Measurements from ENCODE around the gene CTCFL.
"Not testable (repeated sequence)": the region's sequence is repeated elsewhere in the genome, so short reads cannot be mapped to it uniquely, and the experiment has no call there.

CTCFL gene

DNA sequence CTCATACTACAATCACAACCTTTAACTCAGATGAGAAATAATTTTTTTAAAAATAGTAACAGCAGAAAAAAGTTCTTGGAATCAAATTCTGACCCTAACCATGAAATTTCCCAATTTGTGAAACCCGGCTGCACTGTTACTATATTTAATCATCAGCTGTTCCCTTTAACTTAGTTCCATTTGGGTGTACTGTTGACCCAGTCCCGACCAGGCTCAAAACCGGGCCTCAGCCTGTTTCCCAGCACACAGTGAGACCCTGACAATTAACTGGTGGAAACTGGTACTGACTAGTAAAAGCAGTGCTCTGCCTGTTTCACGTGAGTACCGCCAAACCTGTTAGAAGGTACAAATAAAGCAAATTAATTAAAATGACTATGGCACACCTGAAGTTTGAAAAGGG lies 7.0 kb downstream of the CTCFL start:
- H3K4me3 ChIP-seq (ENCODE audit: low read length), result no peak overlapping the region
- no peak overlapping the region for H3K27ac ChIP-seq (ENCODE audit: low read depth, low read length)
- no peaks in the 10 kb centered on the region for H3K9me3 ChIP-seq (ENCODE audit: insufficient read depth, low read depth, low read length)
- H3K9ac ChIP-seq (ENCODE audit: low read depth, low read length), result no peak overlapping the region
- H3K27me3 ChIP-seq (ENCODE audit: insufficient read depth, low read length), result no peaks in the 10 kb centered on the region
- H3K4me1 ChIP-seq (ENCODE audit: insufficient read depth, low read length), result peaks cover 4% of the 10 kb centered on the region
- no peaks in the 10 kb centered on the region for H3K36me3 ChIP-seq (ENCODE audit: insufficient read depth, low read length)
- 87% methylated on average over 5 of the region's 5 CpGs for WGBS

DNA sequence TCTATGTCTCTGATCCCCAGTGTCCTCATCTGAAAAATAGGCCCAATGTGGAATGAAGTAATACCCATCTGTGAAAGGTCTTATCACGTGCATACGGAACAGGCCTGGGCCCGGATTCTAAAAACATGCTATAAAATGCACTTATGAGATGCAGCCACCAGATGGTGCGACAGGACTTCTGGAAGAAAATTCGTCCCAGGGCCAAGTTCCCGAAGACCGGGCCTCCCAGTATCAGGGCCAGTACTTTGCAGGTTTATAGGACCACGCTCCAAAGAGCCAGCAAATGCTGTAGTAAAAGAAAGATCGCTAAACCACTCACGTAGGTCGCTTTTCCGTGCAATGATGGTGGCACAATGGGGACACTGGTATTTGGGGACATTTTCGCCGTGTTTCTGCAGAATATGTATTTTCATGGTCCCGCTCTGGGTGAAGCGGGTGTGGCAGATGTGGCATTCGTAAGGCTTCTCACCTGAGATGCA lies 10.6 kb downstream of the CTCFL start:
- H3K4me1 ChIP-seq (ENCODE audit: insufficient read depth, low read length), result 0 out of 2 replicates have a peak, but pooled peaks cover 11% of the 10 kb centered on the region
- no peaks in the 10 kb centered on the region for H3K27me3 ChIP-seq (ENCODE audit: insufficient read depth, low read length)
- H3K27ac ChIP-seq (ENCODE audit: low read depth, low read length), result no peak overlapping the region
- H3K9me3 ChIP-seq (ENCODE audit: insufficient read depth, low read depth, low read length), result no peaks in the 10 kb centered on the region
- H3K9ac ChIP-seq (ENCODE audit: low read depth, low read length), result no peak overlapping the region
- no peaks in the 10 kb centered on the region for H3K36me3 ChIP-seq (ENCODE audit: insufficient read depth, low read length)
- no peak overlapping the region for H3K4me3 ChIP-seq (ENCODE audit: low read length)
- 37% methylated on average over 17 of the region's 17 CpGs for WGBS

DNA sequence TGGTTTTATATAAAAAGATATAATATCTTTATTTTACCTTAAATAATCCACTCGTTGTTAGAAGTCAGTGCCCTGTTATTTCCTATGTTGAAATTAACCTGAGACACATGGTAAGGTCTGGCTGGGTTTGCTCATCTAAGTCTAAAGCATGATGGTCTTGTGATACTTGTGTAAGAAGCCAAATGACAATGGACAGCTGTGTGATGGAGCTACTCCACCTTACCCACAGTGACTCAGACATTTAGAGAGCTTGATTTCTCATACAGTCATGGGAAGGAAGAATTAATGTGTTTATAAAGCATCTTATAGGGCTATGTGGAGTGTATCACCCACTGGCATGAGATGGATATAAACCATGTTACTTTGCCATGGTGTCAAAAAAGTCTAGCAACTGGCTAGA lies 11.7 kb downstream of the CTCFL start:
- WGBS, result 90% methylated on average over 1 of the region's 1 CpG
- no peak overlapping the region for H3K27ac ChIP-seq (ENCODE audit: low read depth, low read length)
- no peaks in the 10 kb centered on the region for H3K36me3 ChIP-seq (ENCODE audit: insufficient read depth, low read length)
- H3K9me3 ChIP-seq (ENCODE audit: insufficient read depth, low read depth, low read length), result no peaks in the 10 kb centered on the region
- H3K9ac ChIP-seq (ENCODE audit: low read depth, low read length), result no peak overlapping the region
- H3K4me3 ChIP-seq (ENCODE audit: low read length), result no peak overlapping the region
- 0 out of 2 replicates have a peak, but pooled peaks cover 11% of the 10 kb centered on the region for H3K4me1 ChIP-seq (ENCODE audit: insufficient read depth, low read length)
- H3K27me3 ChIP-seq (ENCODE audit: insufficient read depth, low read length), result no peaks in the 10 kb centered on the region

DNA sequence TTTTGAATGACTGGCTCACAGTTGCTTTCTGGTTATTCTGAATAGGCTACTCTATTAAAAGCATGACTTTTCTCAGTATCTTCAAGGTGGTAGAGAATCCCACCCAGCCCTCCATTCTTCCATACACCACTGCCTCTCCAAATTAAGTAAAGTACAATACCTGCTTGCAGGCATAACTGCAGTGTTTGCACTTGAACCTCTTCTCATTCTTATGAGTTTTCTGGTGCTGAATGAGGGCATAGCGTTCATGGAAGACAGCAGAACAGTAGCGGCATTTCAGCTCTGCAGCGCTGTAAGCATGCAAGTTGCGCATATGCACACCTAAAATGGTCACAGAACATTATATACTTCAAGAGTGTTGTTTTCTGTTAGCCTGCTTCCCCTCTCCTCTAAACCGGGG lies 12.5 kb downstream of the CTCFL start:
- Histone ChIP-seq H3K4me1 (ENCODE audit: insufficient read depth, low read length) (0 out of 2 replicates have a peak, but pooled peaks cover 11% of the 10 kb centered on the region), H3K9ac (ENCODE audit: low read depth, low read length) (no peak overlapping the region), H3K4me3 (ENCODE audit: low read length) (no peak overlapping the region), H3K27me3 (ENCODE audit: insufficient read depth, low read length) (no peaks in the 10 kb centered on the region), H3K36me3 (ENCODE audit: insufficient read depth, low read length) (no peaks in the 10 kb centered on the region), H3K27ac (ENCODE audit: low read depth, low read length) (no peak overlapping the region), H3K9me3 (ENCODE audit: insufficient read depth, low read depth, low read length) (0 out of 2 replicates have a peak, but pooled peaks cover under 1% of the 10 kb centered on the region)
- 87% methylated on average over 5 of the region's 5 CpGs for WGBS

DNA sequence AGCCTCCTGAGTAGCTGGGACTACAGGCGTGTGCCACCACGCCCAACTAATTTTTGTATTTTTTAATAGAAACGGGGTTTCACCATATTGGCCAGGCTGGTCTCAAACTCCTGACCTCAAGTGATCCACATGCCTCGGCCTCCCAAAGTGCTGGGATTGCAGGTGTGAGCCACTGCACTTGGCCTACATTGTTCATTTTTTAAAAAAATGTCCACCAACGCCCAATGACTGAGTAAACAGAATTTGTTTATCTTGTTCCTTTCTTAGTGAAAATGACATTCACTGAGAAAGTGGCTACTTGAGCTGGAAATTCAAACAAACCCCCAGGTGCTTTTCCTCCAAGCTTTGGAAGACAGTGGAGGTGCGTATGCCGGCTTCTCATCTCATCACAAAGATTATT lies 13.2 kb downstream of the CTCFL start:
- 0 out of 2 replicates have a peak, but pooled peaks cover 11% of the 10 kb centered on the region for H3K4me1 ChIP-seq (ENCODE audit: insufficient read depth, low read length)
- H3K4me3 ChIP-seq (ENCODE audit: low read length); H3K9me3 ChIP-seq (ENCODE audit: insufficient read depth, low read depth, low read length); H3K27me3 ChIP-seq (ENCODE audit: insufficient read depth, low read length); H3K36me3 ChIP-seq (ENCODE audit: insufficient read depth, low read length); H3K27ac ChIP-seq (ENCODE audit: low read depth, low read length); H3K9ac ChIP-seq (ENCODE audit: low read depth, low read length): not testable (repeated sequence)
- WGBS, result 91% methylated on average over 7 of the region's 7 CpGs

DNA sequence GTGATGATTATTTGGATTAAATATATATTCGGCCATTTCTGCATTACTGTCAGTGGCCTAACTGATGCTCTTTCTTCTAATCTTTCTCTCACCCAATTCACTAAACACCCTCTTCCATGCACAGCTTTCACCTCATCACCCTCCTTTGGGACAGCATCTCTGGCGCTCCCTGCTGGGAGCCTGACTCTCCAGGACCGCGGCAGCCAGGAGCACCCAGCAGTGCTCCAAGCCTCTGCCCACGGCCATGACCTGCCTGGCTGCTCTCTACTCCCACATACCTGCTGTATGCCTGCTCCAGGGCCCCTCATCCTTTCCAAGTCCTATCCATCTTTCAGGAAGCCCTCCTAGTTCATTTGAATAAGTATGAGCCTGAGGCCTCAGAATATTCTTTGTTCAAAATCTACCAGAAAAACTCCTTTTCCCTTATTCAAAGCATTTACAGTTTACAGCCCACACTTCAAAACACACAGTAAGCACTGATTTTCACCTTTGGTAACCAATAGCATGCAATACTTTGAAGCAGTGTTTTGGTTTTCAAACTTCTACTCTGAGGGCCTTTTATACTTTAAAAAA lies 15.2 kb downstream of the CTCFL start:
- Histone ChIP-seq H3K9me3 (ENCODE audit: insufficient read depth, low read depth, low read length) (0 out of 2 replicates have a peak, but pooled peaks cover 3% of the 10 kb centered on the region), H3K27ac (ENCODE audit: low read depth, low read length) (no peak overlapping the region), H3K4me3 (ENCODE audit: low read length) (no peak overlapping the region), H3K9ac (ENCODE audit: low read depth, low read length) (no peak overlapping the region), H3K4me1 (ENCODE audit: insufficient read depth, low read length) (0 out of 2 replicates have a peak, but pooled peaks cover 11% of the 10 kb centered on the region), H3K36me3 (ENCODE audit: insufficient read depth, low read length) (no peaks in the 10 kb centered on the region), H3K27me3 (ENCODE audit: insufficient read depth, low read length) (no peaks in the 10 kb centered on the region)
- 52% methylated on average over 5 of the region's 5 CpGs for WGBS

DNA sequence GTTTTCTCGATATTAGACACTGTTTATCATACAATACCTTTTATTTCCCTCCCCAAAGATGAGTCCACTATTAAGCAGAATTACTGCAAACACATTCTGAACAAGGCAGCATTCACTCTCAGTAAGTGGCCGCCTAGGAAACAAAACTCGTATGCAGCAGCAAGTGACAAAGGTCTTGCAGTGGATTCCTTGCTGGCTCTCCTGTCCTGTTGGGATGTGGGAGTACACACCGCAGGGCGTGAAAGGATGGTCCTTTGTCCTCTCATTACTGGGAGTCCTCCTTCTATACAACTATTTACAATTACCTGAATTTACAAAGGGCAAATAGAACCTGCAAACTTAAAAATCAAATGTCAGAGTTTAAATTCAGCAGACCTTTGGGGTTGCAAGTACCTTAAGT lies 16.1 kb downstream of the CTCFL start:
- no peak overlapping the region for H3K9ac ChIP-seq (ENCODE audit: low read depth, low read length)
- WGBS, result 84% methylated on average over 5 of the region's 5 CpGs
- no peak overlapping the region for H3K4me3 ChIP-seq (ENCODE audit: low read length)
- H3K27ac ChIP-seq (ENCODE audit: low read depth, low read length), result no peak overlapping the region
- H3K9me3 ChIP-seq (ENCODE audit: insufficient read depth, low read depth, low read length), result 0 out of 2 replicates have a peak, but pooled peaks cover 3% of the 10 kb centered on the region
- H3K36me3 ChIP-seq (ENCODE audit: insufficient read depth, low read length), result no peaks in the 10 kb centered on the region
- 0 out of 2 replicates have a peak, but pooled peaks cover 11% of the 10 kb centered on the region for H3K4me1 ChIP-seq (ENCODE audit: insufficient read depth, low read length)
- no peaks in the 10 kb centered on the region for H3K27me3 ChIP-seq (ENCODE audit: insufficient read depth, low read length)

DNA sequence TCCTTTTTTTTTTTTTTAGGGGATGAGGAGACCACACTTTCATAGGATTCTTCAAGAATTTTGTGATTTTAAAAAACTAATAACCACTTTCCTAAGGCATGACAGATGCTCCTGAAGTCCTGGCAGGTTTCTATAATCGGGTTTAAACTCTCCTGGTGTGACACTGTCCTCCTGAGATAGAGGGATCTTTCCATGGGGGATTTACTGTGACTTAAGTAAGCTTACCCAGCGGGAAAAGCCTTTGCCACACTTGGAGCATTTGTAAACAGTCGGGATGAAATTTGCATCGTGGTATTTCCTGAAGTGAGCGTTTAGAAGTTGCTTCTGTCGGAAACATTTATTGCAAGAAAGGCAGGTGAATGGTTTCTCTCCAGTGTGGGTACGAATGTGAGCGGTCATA lies 16.6 kb downstream of the CTCFL start:
- H3K4me3 ChIP-seq (ENCODE audit: low read length), result no peak overlapping the region
- no peak overlapping the region for H3K27ac ChIP-seq (ENCODE audit: low read depth, low read length)
- H3K36me3 ChIP-seq (ENCODE audit: insufficient read depth, low read length), result no peaks in the 10 kb centered on the region
- H3K4me1 ChIP-seq (ENCODE audit: insufficient read depth, low read length), result 0 out of 2 replicates have a peak, but pooled peaks cover 11% of the 10 kb centered on the region
- H3K9me3 ChIP-seq (ENCODE audit: insufficient read depth, low read depth, low read length), result 0 out of 2 replicates have a peak, but pooled peaks cover 3% of the 10 kb centered on the region
- WGBS, result 59% methylated on average over 8 of the region's 8 CpGs
- H3K27me3 ChIP-seq (ENCODE audit: insufficient read depth, low read length), result no peaks in the 10 kb centered on the region
- no peak overlapping the region for H3K9ac ChIP-seq (ENCODE audit: low read depth, low read length)

DNA sequence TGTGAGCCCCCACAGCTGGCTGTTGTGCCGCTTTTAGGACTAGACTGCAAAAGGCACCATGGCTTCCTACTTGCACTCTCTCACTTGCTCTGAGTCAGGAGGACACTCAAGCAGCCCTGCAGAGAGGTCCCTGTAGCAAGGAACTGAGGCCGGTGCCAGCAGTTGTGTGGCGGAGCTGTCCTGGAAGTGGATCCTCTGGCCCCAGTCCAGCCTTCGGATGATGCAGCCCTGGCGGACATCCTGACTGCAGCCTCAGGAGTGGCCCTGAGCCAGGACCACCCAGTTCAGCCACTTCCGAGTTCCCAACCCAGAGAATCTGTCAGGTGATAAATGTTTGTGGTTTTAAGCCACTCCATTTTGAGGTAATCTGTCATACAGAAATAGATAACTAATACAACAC lies 17.5 kb downstream of the CTCFL start:
- Histone ChIP-seq H3K9ac (ENCODE audit: low read depth, low read length) (no peak overlapping the region), H3K9me3 (ENCODE audit: insufficient read depth, low read depth, low read length) (0 out of 2 replicates have a peak, but pooled peaks cover 3% of the 10 kb centered on the region), H3K27ac (ENCODE audit: low read depth, low read length) (no peak overlapping the region), H3K27me3 (ENCODE audit: insufficient read depth, low read length) (no peaks in the 10 kb centered on the region), H3K4me3 (ENCODE audit: low read length) (no peak overlapping the region), H3K36me3 (ENCODE audit: insufficient read depth, low read length) (no peaks in the 10 kb centered on the region), H3K4me1 (ENCODE audit: insufficient read depth, low read length) (0 out of 2 replicates have a peak, but pooled peaks cover 7% of the 10 kb centered on the region)
- 94% methylated on average over 6 of the region's 6 CpGs for WGBS

DNA sequence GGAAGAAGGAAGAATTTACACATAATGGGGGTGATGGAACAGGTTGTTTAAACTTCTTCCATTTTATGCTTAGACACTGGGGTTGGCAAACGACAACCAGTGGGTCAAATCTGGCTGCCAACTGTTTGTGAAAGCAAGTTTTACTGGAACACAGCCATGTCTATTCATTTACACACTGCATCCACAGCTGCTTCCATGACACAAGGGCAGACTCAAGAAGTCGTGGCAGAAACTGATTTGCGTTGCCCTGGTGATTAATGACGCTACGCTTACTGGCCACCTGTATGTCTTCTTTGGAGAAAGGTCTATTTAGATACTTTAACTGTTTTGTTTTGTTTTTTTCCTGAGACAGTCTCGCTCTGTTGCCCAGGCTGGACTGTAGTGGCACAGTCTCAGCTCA lies 19.0 kb downstream of the CTCFL start:
- Histone ChIP-seq H3K36me3 (ENCODE audit: insufficient read depth, low read length) (no peaks in the 10 kb centered on the region), H3K4me1 (ENCODE audit: insufficient read depth, low read length) (no peaks in the 10 kb centered on the region; the same call in 1 of the 2 replicates), H3K9me3 (ENCODE audit: insufficient read depth, low read depth, low read length) (0 out of 2 replicates have a peak, but pooled peaks cover 3% of the 10 kb centered on the region), H3K27ac (ENCODE audit: low read depth, low read length) (no peak overlapping the region), H3K27me3 (ENCODE audit: insufficient read depth, low read length) (no peaks in the 10 kb centered on the region), H3K4me3 (ENCODE audit: low read length) (no peak overlapping the region), H3K9ac (ENCODE audit: low read depth, low read length) (no peak overlapping the region)
- 94% methylated on average over 6 of the region's 6 CpGs for WGBS

DNA sequence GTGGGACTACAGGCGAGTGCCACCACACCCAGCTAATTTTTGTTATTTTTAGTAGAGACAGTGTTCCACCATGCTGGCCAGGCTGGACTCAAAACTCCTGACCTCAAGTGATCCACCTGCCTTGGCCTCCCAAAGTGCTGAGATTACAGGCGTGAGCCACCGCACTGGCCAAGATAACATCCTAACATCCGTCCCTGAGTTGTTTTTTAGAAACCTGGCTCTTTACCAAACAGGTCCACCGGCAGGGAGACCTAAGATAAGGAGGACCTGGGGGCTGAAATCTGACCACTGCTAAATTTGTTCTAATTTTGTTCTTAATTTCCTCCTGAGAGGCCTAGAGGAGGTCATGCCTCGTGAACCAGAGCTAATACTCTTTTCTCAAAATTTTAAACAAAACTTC lies 20.5 kb downstream of the CTCFL start:
- H3K36me3 ChIP-seq (ENCODE audit: insufficient read depth, low read length), result no peaks in the 10 kb centered on the region
- peaks cover 6% of the 10 kb centered on the region; the same call in 1 of the 2 replicates for H3K4me1 ChIP-seq (ENCODE audit: insufficient read depth, low read length)
- H3K9ac ChIP-seq (ENCODE audit: low read depth, low read length), result no peak overlapping the region
- no peak overlapping the region for H3K4me3 ChIP-seq (ENCODE audit: low read length)
- no peak overlapping the region for H3K27ac ChIP-seq (ENCODE audit: low read depth, low read length)
- H3K27me3 ChIP-seq (ENCODE audit: insufficient read depth, low read length), result no peaks in the 10 kb centered on the region
- H3K9me3 ChIP-seq (ENCODE audit: insufficient read depth, low read depth, low read length), result 0 out of 2 replicates have a peak, but pooled peaks cover 3% of the 10 kb centered on the region
- WGBS, result 94% methylated on average over 6 of the region's 6 CpGs
